ENCODE measurements around the gene FASN. TPM values are rescaled to one million over a fixed set of nuclear protein-coding genes. Genes with fewer than 3 reads are reported as not detected.

The FASN gene
- total RNA-seq, 2 experiments from 2014 or later: 111 to 364 TPM

GRCh38 chr17:82059272-82060000 is 38.6 kb downstream of the FASN start:
- peaks cover 9% of the 10 kb centered on the region for H3K4me1 ChIP-seq (ENCODE audit: insufficient read depth, low read length, poor library complexity, severe bottlenecking)
- H3K79me2 ChIP-seq (ENCODE audit: insufficient read depth, low read depth, low read length): peaks cover 9% of the 10 kb centered on the region; the same call in 1 of the 2 replicates
- no peaks in the 10 kb centered on the region for H3K9me2 ChIP-seq (ENCODE audit: insufficient read depth, low read length)
- TF ChIP-seq EZH2phosphoT487 (IDR thresholded peaks at IDR 0.05; ENCODE audit: borderline replicate concordance, low read depth, low read length) (no peak), CTCF (conservative IDR thresholded peaks at IDR 0.05; ENCODE audit: low read length) (no peak)
- no peak overlapping the region for H3K4me2 ChIP-seq (ENCODE audit: low read length)
- H3K4me3 ChIP-seq (ENCODE audit: low read depth, low read length, poor library complexity, severe bottlenecking): no peak overlapping the region
- H3K27ac ChIP-seq (ENCODE audit: low read depth, low read length, poor library complexity, severe bottlenecking): no peak overlapping the region
- DNase-seq (ENCODE audit: low spot score): no peak
- peaks cover 97% of the 10 kb centered on the region for H3K36me3 ChIP-seq (ENCODE audit: insufficient read depth, low read length)
- no peaks in the 10 kb centered on the region; the same call in 1 of the 2 replicates for H4K20me1 ChIP-seq (ENCODE audit: insufficient read depth, low read length)
- CTCF ChIA-PET (ENCODE audit: unreplicated experiment): no interaction called here
- intact Hi-C loops (cut with micrococcal nuclease; ENCODE audit: unreplicated experiment): no loop called here
- no TSS peak for BruUV-seq (replicated peaks)
- POLR2A ChIA-PET: no interaction called here
- no peaks in the 10 kb centered on the region for H3K9me3 ChIP-seq (ENCODE audit: low read length)
- no peak overlapping the region for H2AFZ ChIP-seq (ENCODE audit: low read length)

- no peak for TF ChIP-seq CTCF (conservative IDR thresholded peaks at IDR 0.05; ENCODE audit: low read length)
- no peak for TF ChIP-seq EZH2phosphoT487 (IDR thresholded peaks at IDR 0.05; ENCODE audit: borderline replicate concordance, low read depth, low read length)
- ChIA-PET CTCF (ENCODE audit: unreplicated experiment) (no interaction called here), POLR2A (no interaction called here)
- Histone ChIP-seq H3K36me3 (ENCODE audit: insufficient read depth, low read length) (peaks cover 97% of the 10 kb centered on the region), H3K79me2 (ENCODE audit: insufficient read depth, low read depth, low read length) (peaks cover 3% of the 10 kb centered on the region; the same call in 1 of the 2 replicates), H3K4me2 (ENCODE audit: low read length) (no peak overlapping the region), H3K27ac (ENCODE audit: low read depth, low read length, poor library complexity, severe bottlenecking) (no peak overlapping the region), H3K9me2 (ENCODE audit: insufficient read depth, low read length) (no peaks in the 10 kb centered on the region), H2AFZ (ENCODE audit: low read length) (no peak overlapping the region), H3K4me1 (ENCODE audit: insufficient read depth, low read length, poor library complexity, severe bottlenecking) (peaks cover 3% of the 10 kb centered on the region), H3K4me3 (ENCODE audit: low read depth, low read length, poor library complexity, severe bottlenecking) (no peak overlapping the region), H3K9me3 (ENCODE audit: low read length) (no peaks in the 10 kb centered on the region), H4K20me1 (ENCODE audit: insufficient read depth, low read length) (no peaks in the 10 kb centered on the region; the same call in 1 of the 2 replicates)
- no peak for DNase-seq (ENCODE audit: low spot score)
- intact Hi-C loops (cut with micrococcal nuclease; ENCODE audit: unreplicated experiment): no loop called here
- BruUV-seq (replicated peaks): no TSS peak
Observed at GRCh38 chr17:82058855-82059249, 39.2 kb downstream of the FASN start.

DNA sequence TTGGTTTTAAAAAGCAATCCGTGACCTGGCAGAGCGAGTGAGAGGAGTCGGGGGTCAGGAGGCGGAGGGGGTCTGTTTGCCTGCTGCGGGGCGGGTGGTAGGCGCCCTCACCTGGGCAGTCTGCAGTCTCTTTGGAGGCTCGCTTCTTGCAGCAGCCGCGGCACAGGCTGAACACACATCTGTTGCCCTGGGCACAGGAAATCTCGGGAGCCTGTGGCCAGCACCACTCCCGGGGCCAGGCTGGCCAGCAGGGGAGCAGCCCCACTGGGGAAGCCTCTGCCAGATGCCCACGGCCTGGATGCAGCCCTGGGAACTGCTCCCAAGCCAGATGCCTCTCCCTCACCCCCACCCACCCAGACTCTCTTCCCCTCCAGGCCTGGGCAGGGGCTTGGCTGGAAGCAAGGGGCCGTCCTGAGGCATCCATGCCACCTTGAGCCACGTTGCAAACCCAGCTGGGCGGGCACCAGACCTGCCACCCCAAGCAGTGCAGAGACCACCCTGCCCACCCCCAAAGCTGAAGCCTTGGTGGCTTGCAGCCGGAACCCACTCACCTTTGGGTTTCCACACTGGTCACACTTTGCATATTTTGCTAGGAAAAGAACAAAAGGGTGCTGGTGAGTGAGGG is 39.7 kb downstream of the FASN start:
- H3K27ac ChIP-seq (ENCODE audit: low read depth, low read length, poor library complexity, severe bottlenecking): no peak overlapping the region
- ChIA-PET CTCF (ENCODE audit: unreplicated experiment) (no interaction called here), POLR2A (no interaction called here)
- H2AFZ ChIP-seq (ENCODE audit: low read length): no peak overlapping the region
- no peaks in the 10 kb centered on the region for H3K4me1 ChIP-seq (ENCODE audit: insufficient read depth, low read length, poor library complexity, severe bottlenecking)
- H3K36me3 ChIP-seq (ENCODE audit: insufficient read depth, low read length): peaks cover 96% of the 10 kb centered on the region
- no peaks in the 10 kb centered on the region for H3K9me2 ChIP-seq (ENCODE audit: insufficient read depth, low read length)
- H3K79me2 ChIP-seq (ENCODE audit: insufficient read depth, low read depth, low read length): no peaks in the 10 kb centered on the region
- no peak for DNase-seq (ENCODE audit: low spot score)
- H3K9me3 ChIP-seq (ENCODE audit: low read length): no peaks in the 10 kb centered on the region
- no peak for TF ChIP-seq CTCF (conservative IDR thresholded peaks at IDR 0.05; ENCODE audit: low read length)
- TF ChIP-seq EZH2phosphoT487 (IDR thresholded peaks at IDR 0.05; ENCODE audit: borderline replicate concordance, low read depth, low read length): no peak
- no peak overlapping the region for H3K4me2 ChIP-seq (ENCODE audit: low read length)
- intact Hi-C loops (cut with micrococcal nuclease; ENCODE audit: unreplicated experiment): no loop called here
- no peak overlapping the region for H3K4me3 ChIP-seq (ENCODE audit: low read depth, low read length, poor library complexity, severe bottlenecking)
- no peaks in the 10 kb centered on the region for H4K20me1 ChIP-seq (ENCODE audit: insufficient read depth, low read length)
- BruUV-seq (replicated peaks): no TSS peak
